Small intestine (tissue), 7 donors: ENCODE data around the gene DNLZ. TPM values are rescaled to one million over a fixed set of nuclear protein-coding genes. Genes with fewer than 3 reads are reported as not detected.

ENCODE experiments used
- DNase-seq, 2 donors: peaks; one replicate each; pipeline versions ENCODE4 v3.0.0 to v3.0.0-alpha.2; 2013
- FAIRE-seq: peaks from 2 replicates; lab custom pipeline; 2012; peaks lifted over from hg19 to GRCh38; lab: Jason Lieb, UNC
- H3K27ac ChIP-seq, 3 donors: one replicate each; pipeline ENCODE4 v1.5.1; 2013; ENCODE audit warnings: low read length in 2 of 3, mild to moderate bottlenecking in 2 of 3, control low read depth in 1 of 3, inconsistent platforms in 1 of 3, low read depth in 1 of 3, moderate library complexity in 1 of 3
- H3K27me3 ChIP-seq, 3 donors: one replicate each; pipeline ENCODE4 v1.6.1; 2013; ENCODE audit warnings: low read length in 3 of 3, inconsistent platforms in 1 of 3; ENCODE audit not compliant: control insufficient read depth in 3 of 3, insufficient read depth in 3 of 3
- H3K36me3 ChIP-seq, 3 donors: one replicate each; pipeline ENCODE4 v1.6.1; 2013; ENCODE audit warnings: low read length in 3 of 3, inconsistent platforms in 1 of 3, low read depth in 1 of 3, mild to moderate bottlenecking in 1 of 3, moderate library complexity in 1 of 3; ENCODE audit not compliant: control insufficient read depth in 3 of 3, insufficient read depth in 2 of 3
- H3K4me1 ChIP-seq, 3 donors: one replicate each; pipeline ENCODE4 v1.6.1; 2013; ENCODE audit warnings: low read length in 2 of 3, inconsistent platforms in 1 of 3, low read depth in 1 of 3, mild to moderate bottlenecking in 1 of 3, moderate library complexity in 1 of 3; ENCODE audit not compliant: control insufficient read depth in 3 of 3, insufficient read depth in 2 of 3
- H3K4me3 ChIP-seq, 3 donors: one replicate each; pipeline ENCODE4 v1.5.1; 2013; ENCODE audit warnings: low read length in 3 of 3, control low read depth in 1 of 3, inconsistent platforms in 1 of 3, low read depth in 1 of 3, mild to moderate bottlenecking in 1 of 3, moderate library complexity in 1 of 3
- H3K9me3 ChIP-seq, 2 donors: one replicate each; pipeline ENCODE4 v1.6.1; 2013; ENCODE audit warnings: low read depth in 1 of 2, low read length in 1 of 2; ENCODE audit not compliant: control insufficient read depth in 2 of 2, insufficient read depth in 1 of 2
- WGBS, 3 donors: extraction: QIAGEN DNeasy Blood & Tissue Kit; methylation state at CpG; one replicate each; pipeline ENCODE4 v1.1.7; 2013; 5-methylcytosine and 5-hydroxymethylcytosine counted together
- polyA plus RNA-seq, 4 donors: library from polyadenylated mRNA; stranded (reverse) in 3 of 4; unstranded in 1 of 4; fragments of 200-250 nt in 3 of 4; fragments of 120-200 nt in 1 of 4; gene quantifications; one replicate each; pipeline versions ENCODE4 v1.2.1 to v1.2.3, GENCODE V29; 2013
- donor health status: healthy with polysubstance abuse.
- donor health status: control.
- donor health status: control.
- donor health status: Bipolar disorder and iron deficiency.
- donor health status: healthy.

Gene DNLZ
- polyA plus RNA-seq, 4 donors = 8.5 to 16.1 (median 11.0) TPM

DNA sequence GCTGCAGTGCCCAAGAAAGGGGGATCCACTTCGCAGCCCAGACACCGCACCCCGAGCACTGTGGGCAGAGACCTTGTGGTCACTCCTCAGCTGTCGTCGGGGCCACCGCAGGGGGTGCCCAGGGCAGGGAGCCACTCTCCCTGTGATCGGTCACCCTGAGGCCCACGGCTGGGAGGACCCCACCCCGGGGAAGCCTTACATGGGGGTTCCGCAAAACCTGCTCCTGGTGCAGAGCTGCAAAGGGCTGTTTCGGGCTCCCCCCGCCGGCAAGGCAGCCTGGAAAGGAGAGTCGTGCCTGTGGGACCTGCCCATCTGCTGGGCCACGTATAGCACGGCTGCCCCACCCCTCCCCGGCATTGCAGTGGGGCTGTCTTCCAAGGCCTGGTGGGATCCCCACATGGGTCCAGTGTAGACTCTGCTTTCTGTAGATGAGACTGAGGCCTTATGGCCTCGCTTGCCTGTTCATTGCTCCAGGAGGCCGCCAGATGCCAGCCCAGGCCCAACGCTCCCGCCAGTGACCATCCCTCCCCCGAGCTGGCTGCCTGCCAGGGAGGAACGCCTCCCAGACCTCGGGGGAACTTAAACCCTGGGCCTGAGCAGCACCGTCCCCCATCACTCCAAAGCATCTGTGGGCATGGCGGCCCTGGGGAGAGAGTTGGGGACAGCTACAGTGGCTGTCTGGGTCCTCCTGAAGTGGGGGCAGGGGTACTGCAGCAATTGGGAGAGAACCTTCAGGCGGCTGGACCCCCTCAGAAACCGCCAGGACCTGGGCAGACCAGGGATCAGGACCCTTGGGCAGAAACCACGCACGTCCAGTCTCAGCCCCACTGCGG is 1.6 kb upstream of the DNLZ start:
- no peak overlapping the region for H3K27ac ChIP-seq
- H3K9me3 ChIP-seq = peaks cover 0 to 2% of the 10 kb centered on the region in 2 donors
- peaks cover 0 to 32% (median 0%) of the 10 kb centered on the region in 3 donors for H3K4me1 ChIP-seq
- peaks cover 0 to 24% (median 0%) of the 10 kb centered on the region in 3 donors for H3K36me3 ChIP-seq
- no peak for FAIRE-seq
- H3K4me3 ChIP-seq = no peak overlapping the region
- no peak for DNase-seq
- 67 to 78% (median 70%) methylated on average over 27 to 31 of the region's 31 CpGs for WGBS, 3 donors
- H3K27me3 ChIP-seq = peaks cover 0 to 12% (median 0%) of the 10 kb centered on the region in 3 donors

DNA sequence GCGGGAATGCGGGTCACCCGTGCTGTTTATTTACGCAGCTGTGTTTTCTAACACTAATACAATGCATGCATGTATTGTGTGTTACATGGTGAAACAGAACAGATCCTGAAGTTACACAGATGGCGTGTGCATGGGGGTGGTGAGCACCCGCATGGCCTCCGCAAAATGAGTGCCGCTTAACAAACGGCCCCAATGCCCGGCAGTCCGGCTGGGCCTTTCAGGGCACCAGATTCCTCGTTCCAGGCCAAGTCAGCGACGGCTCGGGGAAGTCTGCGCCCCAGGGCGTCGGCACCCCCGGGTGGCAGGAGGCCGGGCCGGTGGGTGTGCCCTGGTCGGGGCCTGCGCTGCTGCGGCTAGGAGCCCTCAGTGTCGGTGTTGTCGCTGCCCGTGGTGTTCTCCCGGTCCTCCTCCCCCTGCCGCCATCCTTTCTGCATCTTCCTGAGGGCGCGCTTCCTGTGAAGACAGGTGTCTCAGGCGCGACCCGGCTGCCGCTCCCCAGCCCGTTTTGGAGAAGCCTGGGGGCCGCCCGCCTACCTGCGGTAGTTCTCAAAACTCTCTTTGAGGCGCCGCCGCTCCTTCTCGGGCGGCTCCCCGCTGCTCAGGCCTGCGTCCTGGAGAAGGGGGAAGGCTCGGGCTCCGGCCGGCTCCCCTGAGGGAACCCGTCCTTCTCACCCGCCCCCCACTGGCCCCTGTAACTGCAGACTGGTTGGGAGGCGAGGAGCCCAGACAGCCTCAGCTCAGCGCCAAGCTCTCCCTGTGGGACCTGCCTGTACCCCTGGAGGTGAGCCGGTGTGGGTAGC is 605 bp upstream of the DNLZ start:
- FAIRE-seq = no peak
- DNase-seq = no peak
- no peak overlapping the region for H3K4me3 ChIP-seq
- H3K4me1 ChIP-seq = peaks cover 0 to 32% (median 0%) of the 10 kb centered on the region in 3 donors
- no peak overlapping the region for H3K27ac ChIP-seq
- H3K9me3 ChIP-seq = peaks cover 0 to 2% of the 10 kb centered on the region in 2 donors
- whole genome bisulfite sequencing, 3 donors = 40 to 41% (median 41%) methylated on average over 49 to 54 of the region's 54 CpGs
- peaks cover 0 to 33% (median 0%) of the 10 kb centered on the region in 3 donors for H3K36me3 ChIP-seq
- H3K27me3 ChIP-seq = peaks cover 0 to 12% (median 0%) of the 10 kb centered on the region in 3 donors

DNA sequence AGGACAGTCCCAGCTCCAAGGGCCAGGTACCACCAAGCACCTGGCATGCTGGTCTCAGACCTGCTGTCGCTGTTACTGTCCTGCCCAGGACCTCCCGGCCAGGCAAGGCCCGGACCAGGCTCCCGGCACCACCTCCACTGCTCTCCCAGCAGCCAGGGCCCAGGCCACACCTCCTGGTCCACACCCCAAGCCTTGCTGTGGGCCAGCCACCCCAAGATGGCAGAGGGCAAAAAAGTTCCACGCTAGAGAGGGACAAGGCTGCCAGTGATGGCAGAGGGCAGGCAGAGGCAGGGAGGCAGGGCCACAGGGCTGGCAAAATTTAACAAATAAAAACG is 1.1 kb downstream of the DNLZ start:
- Histone ChIP-seq H3K9me3 (peaks cover 0 to 2% of the 10 kb centered on the region in 2 donors), H3K4me3 (no peak overlapping the region), H3K27ac (peak overlapping the region in 2 of 3 donors; percentile 60 to 75), H3K4me1 (peaks cover 0 to 32% (median 0%) of the 10 kb centered on the region in 3 donors), H3K36me3 (peaks cover 0 to 50% (median 0%) of the 10 kb centered on the region in 3 donors), H3K27me3 (peaks cover 0 to 12% (median 0%) of the 10 kb centered on the region in 3 donors)
- no peak for DNase-seq
- WGBS, 3 donors = 67 to 77% (median 71%) methylated on average over 6 of the region's 6 CpGs
- FAIRE-seq = no peak

DNA sequence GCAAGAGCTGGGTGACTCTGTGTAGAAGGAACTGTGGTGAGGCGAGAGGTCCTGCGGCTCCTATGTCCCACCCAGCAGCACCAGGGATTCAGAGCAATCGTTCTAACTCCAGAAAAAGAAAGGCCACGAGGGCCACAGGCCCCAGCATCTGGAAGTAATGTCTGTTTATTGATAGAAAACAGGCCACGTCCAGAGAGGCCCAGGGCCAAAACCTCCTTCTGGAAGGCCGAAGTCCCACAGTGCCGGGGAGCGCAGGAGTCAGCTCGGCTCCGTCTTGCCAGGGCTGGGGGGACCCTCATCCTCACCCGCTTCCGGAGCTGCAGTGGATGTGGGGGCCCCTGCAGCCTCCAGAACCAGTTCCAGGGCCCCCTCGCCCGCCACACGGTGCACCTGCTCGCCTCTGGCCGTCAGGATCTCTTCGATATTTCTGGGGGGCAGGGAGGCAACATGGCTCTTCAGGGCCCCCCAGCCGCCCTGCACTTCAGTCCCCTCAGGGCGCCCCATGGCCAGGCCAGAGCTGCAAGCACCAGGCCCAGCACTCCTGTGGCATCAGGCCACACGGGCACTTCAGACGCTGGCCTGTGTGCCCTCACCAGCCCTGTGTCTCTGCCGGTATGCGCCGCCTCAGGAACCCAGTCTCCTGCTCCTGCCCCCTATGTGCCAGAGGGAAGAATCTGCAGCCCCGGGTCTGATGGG is 1.6 kb downstream of the DNLZ start:
- Histone ChIP-seq H3K36me3 (peaks cover 0 to 55% (median 0%) of the 10 kb centered on the region in 3 donors), H3K27ac (peak overlapping the region in 2 of 3 donors; percentile 32 to 75), H3K27me3 (peaks cover 0 to 12% (median 0%) of the 10 kb centered on the region in 3 donors), H3K9me3 (peaks cover 0 to 2% of the 10 kb centered on the region in 2 donors), H3K4me1 (peaks cover 0 to 32% (median 0%) of the 10 kb centered on the region in 3 donors), H3K4me3 (no peak overlapping the region)
- FAIRE-seq (no peak), DNase-seq (no peak)
- WGBS, 3 donors = 80 to 88% (median 86%) methylated on average over 26 of the region's 26 CpGs

GRCh38 chr9:136361047-136361753 is 2.3 kb downstream of the DNLZ start:
- DNase-seq (no peak), FAIRE-seq (no peak)
- no peak overlapping the region for H3K4me3 ChIP-seq
- peaks cover 0 to 32% (median 0%) of the 10 kb centered on the region in 3 donors for H3K4me1 ChIP-seq
- 75 to 91% (median 90%) methylated on average over 43 of the region's 43 CpGs for WGBS, 3 donors
- H3K9me3 ChIP-seq = peaks cover 0 to 2% of the 10 kb centered on the region in 2 donors
- peak overlapping the region in 2 of 3 donors; percentile 32 to 55 for H3K27ac ChIP-seq
- peaks cover 0 to 12% (median 0%) of the 10 kb centered on the region in 3 donors for H3K27me3 ChIP-seq
- H3K36me3 ChIP-seq = peaks cover 0 to 62% (median 0%) of the 10 kb centered on the region in 3 donors

DNA sequence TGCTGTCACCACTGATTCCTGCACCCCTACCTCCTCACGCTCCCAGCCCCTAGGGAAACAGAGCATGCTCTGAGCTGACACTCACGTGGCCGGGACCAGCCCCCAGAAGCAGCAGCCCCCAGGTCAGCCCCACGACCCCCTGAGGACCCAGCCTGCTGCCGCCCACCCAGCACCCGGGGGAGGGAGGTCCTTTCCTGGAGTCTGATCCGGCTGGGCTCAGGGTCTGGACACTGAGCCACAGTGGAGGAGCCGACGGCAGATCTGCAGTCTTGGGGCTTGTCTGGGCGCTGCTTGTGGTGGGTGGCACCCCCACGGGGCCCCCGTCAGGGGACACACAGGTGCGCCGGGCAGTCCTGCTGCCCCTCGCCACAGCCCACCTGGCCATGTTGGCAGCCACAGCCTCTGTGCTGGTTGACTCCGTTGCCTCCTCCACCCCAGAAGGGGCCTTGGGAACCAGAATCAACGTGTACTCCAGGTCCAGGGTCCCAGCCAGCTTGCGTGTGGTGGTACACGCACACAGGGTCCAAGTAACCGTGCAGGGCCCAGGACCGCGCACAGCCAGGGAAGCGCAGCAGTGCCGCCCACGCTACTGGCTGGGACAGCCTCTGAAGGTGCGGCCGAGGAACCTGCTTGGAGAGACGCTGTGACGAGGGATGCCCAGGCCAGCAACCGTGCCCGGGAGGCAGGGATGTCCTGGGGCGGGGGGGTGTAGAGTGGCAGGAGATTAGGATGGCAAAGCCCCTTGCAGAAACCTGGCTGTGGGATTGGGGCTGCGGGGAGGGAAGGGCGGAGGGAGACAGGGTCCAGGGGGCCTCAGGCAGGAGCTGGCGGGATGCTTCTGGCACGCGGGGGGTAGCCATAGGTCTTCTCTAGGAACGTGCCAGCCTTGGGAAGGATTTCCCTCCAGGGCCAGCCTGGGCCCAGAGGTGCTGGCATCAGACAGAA is 3.5 kb downstream of the DNLZ start:
- Histone ChIP-seq H3K36me3 (peaks cover 0 to 69% (median 0%) of the 10 kb centered on the region in 3 donors), H3K27ac (peak overlapping the region in 2 of 3 donors; percentile 21 to 55), H3K27me3 (peaks cover 0 to 12% (median 0%) of the 10 kb centered on the region in 3 donors), H3K9me3 (peaks cover 0 to 2% of the 10 kb centered on the region in 2 donors), H3K4me1 (peaks cover 0 to 41% (median 0%) of the 10 kb centered on the region in 3 donors), H3K4me3 (no peak overlapping the region)
- FAIRE-seq (no peak), DNase-seq (no peak)
- WGBS, 3 donors = 86 to 91% (median 89%) methylated on average over 32 to 38 of the region's 38 CpGs

GRCh38 chr9:136358888-136359287 is 4.7 kb downstream of the DNLZ start:
- Histone ChIP-seq H3K4me1 (peaks cover 0 to 41% (median 0%) of the 10 kb centered on the region in 3 donors), H3K9me3 (peaks cover 0 to 2% of the 10 kb centered on the region in 2 donors), H3K4me3 (no peak overlapping the region), H3K27ac (no peak overlapping the region), H3K36me3 (peaks cover 0 to 74% (median 0%) of the 10 kb centered on the region in 3 donors), H3K27me3 (peaks cover 0 to under 1% (median 0%) of the 10 kb centered on the region in 3 donors)
- WGBS, 3 donors = 64 to 83% (median 81%) methylated on average over 2 of the region's 2 CpGs
- FAIRE-seq (no peak), DNase-seq (no peak)
